ENCODE measurements around the gene LRFN3.

Gene LRFN3

DNA sequence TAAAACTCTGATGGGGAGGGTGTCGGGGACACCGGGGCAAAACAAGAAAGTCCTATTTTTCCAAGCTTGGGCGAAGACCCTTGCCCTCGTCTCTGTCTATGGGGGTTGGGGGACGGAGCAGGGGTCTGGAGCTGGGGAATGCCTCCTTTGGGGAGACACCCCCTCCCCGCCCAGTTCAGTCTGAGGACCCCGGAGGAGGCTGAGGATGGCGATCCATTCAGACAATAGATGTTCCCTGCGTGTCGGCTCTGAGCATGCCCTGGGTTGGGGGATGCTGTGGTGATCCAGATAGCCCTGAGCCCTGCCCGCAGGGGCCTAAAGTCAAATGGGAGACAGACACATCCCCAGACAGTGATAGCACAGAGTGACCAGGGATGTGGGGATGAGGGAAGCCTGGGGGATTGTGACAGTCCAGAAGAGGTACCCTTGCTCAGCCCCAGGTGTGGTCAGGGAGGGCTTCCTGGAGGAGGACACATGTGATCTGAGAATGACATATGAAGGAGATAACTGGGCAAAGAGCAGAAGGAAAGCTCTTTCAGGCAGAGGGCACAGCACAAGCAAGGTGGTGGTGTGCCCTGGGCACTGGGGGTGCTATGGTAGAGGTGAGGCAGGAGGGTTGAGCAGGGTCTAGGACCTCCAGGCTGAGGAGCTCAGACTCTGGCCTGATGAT, 9.1 kb downstream of the LRFN3 start:
- peaks cover 5% of the 10 kb centered on the region for H3K79me1 ChIP-seq (replicated peaks; ENCODE audit: low read length, poor library complexity, severe bottlenecking)
- no peak overlapping the region for H3K4me3 ChIP-seq (ENCODE audit: insufficient read depth in 1 of 2, low read depth in 1 of 2, low read length in 2 of 2)
- H3K4me2 ChIP-seq (ENCODE audit: low read length, poor library complexity, severe bottlenecking): no peak overlapping the region
- H2BK15ac ChIP-seq (ENCODE audit: low read depth, poor library complexity, severe bottlenecking): no peak overlapping the region
- WGBS: 94% methylated on average over 11 of the region's 11 CpGs
- H3K9me3 ChIP-seq (ENCODE audit: control insufficient read depth, low read length): no peaks in the 10 kb centered on the region
- H4K8ac ChIP-seq (ENCODE audit: low read length): no peak overlapping the region
- no peak overlapping the region for H3K14ac ChIP-seq (ENCODE audit: low read length in 2 of 2)
- H4K91ac ChIP-seq (ENCODE audit: low read length): peak overlapping the region; percentile 29
- H2BK5ac ChIP-seq (ENCODE audit: low read depth, low read length, poor library complexity, severe bottlenecking): no peak overlapping the region
- no peak overlapping the region for H3K23ac ChIP-seq (ENCODE audit: low read length in 2 of 2)
- H2BK120ac ChIP-seq (ENCODE audit: low read depth, low read length): no peak overlapping the region
- DNase-seq: no peak
- H2AK5ac ChIP-seq (ENCODE audit: low read length, severe bottlenecking): no peak overlapping the region
- no peak overlapping the region for H3K9ac ChIP-seq (ENCODE audit: low read length)
- no peak overlapping the region for H3K18ac ChIP-seq (ENCODE audit: low read depth in 1 of 2, low read length in 2 of 2)
- no peak overlapping the region for H2AFZ ChIP-seq (ENCODE audit: low read depth, low read length)
- H3K4me1 ChIP-seq (ENCODE audit: control insufficient read depth, insufficient read depth, low read depth, low read length): peaks cover 2% of the 10 kb centered on the region
- no peak overlapping the region for H2BK12ac ChIP-seq (ENCODE audit: low read length in 2 of 2)
- peaks cover 0 to 5% of the 10 kb centered on the region in 2 experiments for H3K27me3 ChIP-seq (ENCODE audit: control insufficient read depth in 1 of 2, insufficient read depth in 1 of 2, low read length in 2 of 2)
- peaks cover 16 to 28% of the 10 kb centered on the region in 2 experiments for H3K36me3 ChIP-seq (ENCODE audit: control insufficient read depth in 1 of 2, insufficient read depth in 2 of 2, low read depth in 1 of 2, low read length in 2 of 2)
- H3K27ac ChIP-seq (ENCODE audit: low read length, poor library complexity, severe bottlenecking): no peak overlapping the region
- no peak overlapping the region for H3K4ac ChIP-seq (ENCODE audit: low read depth in 1 of 2, low read length in 2 of 2)

DNA sequence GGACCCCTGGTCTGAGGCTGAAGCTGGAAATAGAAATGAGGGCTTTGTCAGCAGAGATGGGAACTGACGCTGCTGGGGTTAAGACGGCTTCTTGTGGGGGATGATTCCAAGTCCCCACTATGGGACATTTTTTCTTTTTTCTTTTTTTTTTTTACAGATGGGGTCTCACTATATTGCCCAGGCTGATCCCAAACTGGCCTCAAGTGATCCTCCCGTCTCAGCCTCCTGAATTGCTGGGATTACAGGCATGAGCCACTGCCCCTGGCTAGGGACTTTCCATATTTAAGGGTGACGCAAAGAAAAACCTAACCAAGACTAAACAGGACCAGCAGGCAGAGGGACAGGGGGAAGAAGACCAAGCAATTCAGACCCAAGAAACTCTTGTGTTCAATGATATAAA, 10.0 kb downstream of the LRFN3 start:
- Histone ChIP-seq H3K27me3 (ENCODE audit: control insufficient read depth in 1 of 2, insufficient read depth in 1 of 2, low read length in 2 of 2) (peaks cover 2 to 13% of the 10 kb centered on the region in 2 experiments), H3K36me3 (ENCODE audit: control insufficient read depth in 1 of 2, insufficient read depth in 2 of 2, low read depth in 1 of 2, low read length in 2 of 2) (peaks cover 8 to 23% of the 10 kb centered on the region in 2 experiments), H2AFZ (ENCODE audit: low read depth, low read length) (no peak overlapping the region), H3K4me1 (ENCODE audit: control insufficient read depth, insufficient read depth, low read depth, low read length) (no peaks in the 10 kb centered on the region), H4K8ac (ENCODE audit: low read length) (no peak overlapping the region), H2AK5ac (ENCODE audit: low read length, severe bottlenecking) (no peak overlapping the region), H3K4ac (ENCODE audit: low read depth in 1 of 2, low read length in 2 of 2) (no peak overlapping the region), H3K9ac (ENCODE audit: low read length) (no peak overlapping the region), H2BK120ac (ENCODE audit: low read depth, low read length) (no peak overlapping the region), H2BK12ac (ENCODE audit: low read length in 2 of 2) (no peak overlapping the region), H3K4me2 (ENCODE audit: low read length, poor library complexity, severe bottlenecking) (no peak overlapping the region), H2BK15ac (ENCODE audit: low read depth, poor library complexity, severe bottlenecking) (no peak overlapping the region), H3K9me3 (ENCODE audit: control insufficient read depth, low read length) (no peaks in the 10 kb centered on the region), H3K27ac (ENCODE audit: low read length, poor library complexity, severe bottlenecking) (no peak overlapping the region), H3K18ac (ENCODE audit: low read depth in 1 of 2, low read length in 2 of 2) (no peak overlapping the region), H3K79me1 (replicated peaks; ENCODE audit: low read length, poor library complexity, severe bottlenecking) (peaks cover 5% of the 10 kb centered on the region), H3K23ac (ENCODE audit: low read length in 2 of 2) (no peak overlapping the region), H2BK5ac (ENCODE audit: low read depth, low read length, poor library complexity, severe bottlenecking) (no peak overlapping the region), H4K91ac (ENCODE audit: low read length) (no peak overlapping the region), H3K4me3 (ENCODE audit: insufficient read depth in 1 of 2, low read depth in 1 of 2, low read length in 2 of 2) (no peak overlapping the region), H3K14ac (ENCODE audit: low read length in 2 of 2) (no peak overlapping the region)
- 98% methylated on average over 2 of the region's 4 CpGs for WGBS
- no peak for DNase-seq

DNA sequence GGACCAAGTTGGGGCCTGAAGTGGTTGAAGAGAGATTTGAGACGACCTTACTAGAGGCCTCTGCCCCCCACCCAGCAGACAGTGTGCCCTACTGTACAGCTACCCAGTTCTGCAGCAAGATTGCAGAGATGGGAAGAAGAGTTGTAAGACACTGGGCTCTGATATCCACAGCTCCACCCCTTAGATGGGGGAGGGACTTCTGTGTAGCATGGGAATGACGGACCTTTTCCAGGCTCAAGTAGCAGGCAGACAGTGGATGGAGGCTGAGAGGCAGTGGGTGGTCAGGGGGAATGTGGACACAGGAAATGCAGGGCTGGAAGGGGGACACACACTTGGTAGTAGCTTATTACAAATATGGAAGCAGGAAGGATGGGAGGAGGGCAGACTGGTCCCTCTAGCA, 13.0 kb downstream of the LRFN3 start:
- H2BK12ac ChIP-seq (ENCODE audit: low read length in 2 of 2): no peak overlapping the region
- H3K18ac ChIP-seq (ENCODE audit: low read depth in 1 of 2, low read length in 2 of 2): no peak overlapping the region
- no peak overlapping the region for H2AFZ ChIP-seq (ENCODE audit: low read depth, low read length)
- H4K91ac ChIP-seq (ENCODE audit: low read length): no peak overlapping the region
- H3K9ac ChIP-seq (ENCODE audit: low read length): no peak overlapping the region
- H2BK120ac ChIP-seq (ENCODE audit: low read depth, low read length): no peak overlapping the region
- no peak overlapping the region for H3K27ac ChIP-seq (ENCODE audit: low read length, poor library complexity, severe bottlenecking)
- H3K4me2 ChIP-seq (ENCODE audit: low read length, poor library complexity, severe bottlenecking): no peak overlapping the region
- H3K4ac ChIP-seq (ENCODE audit: low read depth in 1 of 2, low read length in 2 of 2): no peak overlapping the region
- no peak overlapping the region for H3K4me3 ChIP-seq (ENCODE audit: insufficient read depth in 1 of 2, low read depth in 1 of 2, low read length in 2 of 2)
- H3K36me3 ChIP-seq (ENCODE audit: control insufficient read depth in 1 of 2, insufficient read depth in 2 of 2, low read depth in 1 of 2, low read length in 2 of 2): peaks cover 0 to 14% of the 10 kb centered on the region in 2 experiments
- peaks cover 23 to 28% of the 10 kb centered on the region in 2 experiments for H3K27me3 ChIP-seq (ENCODE audit: control insufficient read depth in 1 of 2, insufficient read depth in 1 of 2, low read length in 2 of 2)
- no peak overlapping the region for H2BK15ac ChIP-seq (ENCODE audit: low read depth, poor library complexity, severe bottlenecking)
- no peaks in the 10 kb centered on the region for H3K9me3 ChIP-seq (ENCODE audit: control insufficient read depth, low read length)
- no peak overlapping the region for H3K14ac ChIP-seq (ENCODE audit: low read length in 2 of 2)
- no peak overlapping the region for H3K23ac ChIP-seq (ENCODE audit: low read length in 2 of 2)
- H2BK5ac ChIP-seq (ENCODE audit: low read depth, low read length, poor library complexity, severe bottlenecking): no peak overlapping the region
- no peak overlapping the region for H2AK5ac ChIP-seq (ENCODE audit: low read length, severe bottlenecking)
- H4K8ac ChIP-seq (ENCODE audit: low read length): no peak overlapping the region
- peak; percentile 20 for DNase-seq
- no peaks in the 10 kb centered on the region for H3K4me1 ChIP-seq (ENCODE audit: control insufficient read depth, insufficient read depth, low read depth, low read length)
- WGBS: 0% methylated on average over 1 of the region's 2 CpGs
- peaks cover 3% of the 10 kb centered on the region for H3K79me1 ChIP-seq (replicated peaks; ENCODE audit: low read length, poor library complexity, severe bottlenecking)

DNA sequence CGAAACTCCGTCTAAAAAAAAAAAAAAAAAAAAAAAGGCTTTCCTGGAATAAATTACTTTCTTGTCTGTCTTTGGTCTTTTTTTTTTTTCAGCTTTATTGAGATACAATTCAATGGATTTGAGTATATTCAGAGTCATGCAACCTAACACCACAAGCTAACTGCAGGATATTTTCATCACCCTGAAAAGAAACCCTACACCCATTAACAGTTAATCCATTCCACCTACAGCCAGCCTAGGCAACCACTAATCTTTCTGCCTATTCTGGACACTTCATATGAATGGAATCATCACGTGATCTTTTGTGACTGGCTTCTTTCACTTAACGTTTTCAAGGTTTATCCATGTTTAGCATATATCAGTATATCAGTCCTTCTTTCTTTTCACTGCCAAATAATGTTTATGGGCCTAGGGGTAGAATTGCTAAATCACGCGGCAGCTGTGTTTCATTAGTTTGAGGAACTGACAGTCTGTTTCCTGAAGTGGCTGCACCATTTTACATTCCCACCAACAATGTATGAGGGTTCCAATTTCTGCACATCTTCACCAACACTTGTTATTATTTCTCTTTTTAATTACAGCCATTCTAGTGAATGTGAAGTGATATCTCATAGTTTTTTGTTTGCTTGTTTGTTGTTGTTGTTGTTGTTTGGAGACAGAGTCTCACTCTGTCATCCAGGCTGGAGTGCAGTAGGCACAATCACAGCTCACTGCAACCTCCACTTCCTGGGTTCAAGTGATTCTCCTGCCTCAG, 19.9 kb downstream of the LRFN3 start:
- Histone ChIP-seq H2BK5ac (ENCODE audit: low read depth, low read length, poor library complexity, severe bottlenecking) (no peak overlapping the region), H2BK15ac (ENCODE audit: low read depth, poor library complexity, severe bottlenecking) (no peak overlapping the region), H4K91ac (ENCODE audit: low read length) (no peak overlapping the region), H3K27ac (ENCODE audit: low read length, poor library complexity, severe bottlenecking) (no peak overlapping the region), H3K14ac (ENCODE audit: low read length in 2 of 2) (no peak overlapping the region), H3K9ac (ENCODE audit: low read length) (no peak overlapping the region), H2AK5ac (ENCODE audit: low read length, severe bottlenecking) (no peak overlapping the region), H3K36me3 (ENCODE audit: control insufficient read depth in 1 of 2, insufficient read depth in 2 of 2, low read depth in 1 of 2, low read length in 2 of 2) (no peaks in the 10 kb centered on the region), H2BK120ac (ENCODE audit: low read depth, low read length) (no peak overlapping the region), H3K4me1 (ENCODE audit: control insufficient read depth, insufficient read depth, low read depth, low read length) (peaks cover 4% of the 10 kb centered on the region), H3K4ac (ENCODE audit: low read depth in 1 of 2, low read length in 2 of 2) (no peak overlapping the region), H3K23ac (ENCODE audit: low read length in 2 of 2) (no peak overlapping the region), H3K4me2 (ENCODE audit: low read length, poor library complexity, severe bottlenecking) (no peak overlapping the region), H4K8ac (ENCODE audit: low read length) (no peak overlapping the region), H3K9me3 (ENCODE audit: control insufficient read depth, low read length) (peaks cover 4% of the 10 kb centered on the region), H3K27me3 (ENCODE audit: control insufficient read depth in 1 of 2, insufficient read depth in 1 of 2, low read length in 2 of 2) (peaks cover 48 to 58% of the 10 kb centered on the region in 2 experiments), H3K18ac (ENCODE audit: low read depth in 1 of 2, low read length in 2 of 2) (no peak overlapping the region), H3K79me1 (replicated peaks; ENCODE audit: low read length, poor library complexity, severe bottlenecking) (no peaks in the 10 kb centered on the region), H3K4me3 (ENCODE audit: insufficient read depth in 1 of 2, low read depth in 1 of 2, low read length in 2 of 2) (no peak overlapping the region), H2BK12ac (ENCODE audit: low read length in 2 of 2) (no peak overlapping the region), H2AFZ (ENCODE audit: low read depth, low read length) (no peak overlapping the region)
- no peak for DNase-seq
- WGBS: 78% methylated on average over 4 of the region's 6 CpGs
